ENCODE results near the gene CHTF8.

The CHTF8 gene

DNA sequence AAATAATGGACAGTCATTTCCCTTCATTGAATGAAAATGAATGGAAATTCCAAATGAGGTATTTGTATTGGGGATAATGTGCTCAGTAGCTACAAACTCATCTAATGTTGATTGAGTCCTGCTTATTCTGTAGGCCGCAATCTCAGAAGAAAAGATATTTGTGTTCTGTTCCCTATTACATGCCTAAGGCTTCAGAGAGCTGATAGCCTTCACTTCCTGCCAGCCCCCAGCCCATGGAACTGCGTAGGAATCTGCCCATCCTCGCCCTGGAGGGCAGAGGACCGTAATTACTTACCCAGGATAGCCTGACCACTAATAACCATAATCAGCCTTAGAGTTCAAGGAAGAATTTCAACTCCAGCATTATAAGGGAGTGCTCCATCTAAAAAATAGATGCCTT, 36.7 kb upstream of the CHTF8 start:
- no peak for DNase-seq (ENCODE audit: low read depth)
- H3K4me3 ChIP-seq (ENCODE audit: low read depth, low read length): no peak overlapping the region
- TF ChIP-seq, protein P1, sequence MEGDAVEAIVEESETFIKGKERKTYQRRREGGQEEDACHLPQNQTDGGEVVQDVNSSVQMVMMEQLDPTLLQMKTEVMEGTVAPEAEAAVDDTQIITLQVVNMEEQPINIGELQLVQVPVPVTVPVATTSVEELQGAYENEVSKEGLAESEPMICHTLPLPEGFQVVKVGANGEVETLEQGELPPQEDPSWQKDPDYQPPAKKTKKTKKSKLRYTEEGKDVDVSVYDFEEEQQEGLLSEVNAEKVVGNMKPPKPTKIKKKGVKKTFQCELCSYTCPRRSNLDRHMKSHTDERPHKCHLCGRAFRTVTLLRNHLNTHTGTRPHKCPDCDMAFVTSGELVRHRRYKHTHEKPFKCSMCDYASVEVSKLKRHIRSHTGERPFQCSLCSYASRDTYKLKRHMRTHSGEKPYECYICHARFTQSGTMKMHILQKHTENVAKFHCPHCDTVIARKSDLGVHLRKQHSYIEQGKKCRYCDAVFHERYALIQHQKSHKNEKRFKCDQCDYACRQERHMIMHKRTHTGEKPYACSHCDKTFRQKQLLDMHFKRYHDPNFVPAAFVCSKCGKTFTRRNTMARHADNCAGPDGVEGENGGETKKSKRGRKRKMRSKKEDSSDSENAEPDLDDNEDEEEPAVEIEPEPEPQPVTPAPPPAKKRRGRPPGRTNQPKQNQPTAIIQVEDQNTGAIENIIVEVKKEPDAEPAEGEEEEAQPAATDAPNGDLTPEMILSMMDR (IDR thresholded peaks at IDR 0.05; ENCODE audit: insufficient read depth, low read depth, low read length, missing control alignments): no peak

DNA sequence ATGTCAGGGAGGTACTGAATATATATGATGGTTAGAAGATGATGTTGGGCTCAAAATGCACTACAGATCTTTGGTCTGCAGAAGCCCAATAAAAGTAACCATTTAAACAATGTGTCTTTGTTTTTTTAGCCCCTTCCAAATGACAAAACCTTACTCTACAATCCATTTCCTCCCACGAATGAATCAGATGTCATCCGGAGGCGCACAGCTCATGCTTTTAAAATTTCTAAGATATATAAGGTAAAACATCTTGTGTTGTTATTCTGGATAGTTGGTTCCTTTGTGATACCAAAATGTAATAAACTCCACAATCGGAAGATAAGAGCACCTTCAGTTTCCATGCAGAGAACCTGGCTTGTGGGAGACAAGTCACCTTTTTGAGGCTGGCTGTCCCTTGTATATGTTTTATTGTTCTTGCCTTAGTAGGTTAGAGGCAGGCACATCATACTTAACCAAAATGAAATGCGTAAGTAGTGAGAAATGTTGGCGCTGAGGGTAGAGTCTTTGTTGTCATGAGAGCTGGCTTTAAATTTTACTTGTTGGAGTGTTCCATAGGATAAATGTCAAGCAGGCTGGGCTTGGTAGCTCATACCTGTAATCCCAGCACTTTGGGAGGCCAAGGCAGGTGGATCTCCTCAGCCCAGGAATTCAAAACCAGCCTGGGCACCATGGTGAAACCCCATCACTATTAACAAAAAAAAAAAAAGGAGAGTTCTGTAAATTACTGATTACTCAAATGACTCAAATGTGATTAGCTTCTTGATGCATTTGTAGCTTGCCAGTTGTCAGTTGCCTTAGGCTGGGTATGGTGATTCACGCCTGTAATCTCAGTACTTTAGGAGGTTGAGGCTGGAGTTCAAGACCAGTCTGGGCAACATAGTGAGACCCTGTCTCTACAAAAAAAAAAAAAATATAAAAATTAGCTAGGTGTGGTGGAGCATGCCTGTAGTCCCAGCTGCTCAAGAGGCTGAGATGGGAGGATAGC, 34.9 kb upstream of the CHTF8 start:
- TF ChIP-seq, protein P1 (IDR thresholded peaks at IDR 0.05; ENCODE audit: insufficient read depth, low read depth, low read length, missing control alignments): no peak
- no peak overlapping the region for H3K4me3 ChIP-seq (ENCODE audit: low read depth, low read length)
- DNase-seq (ENCODE audit: low read depth): no peak

DNA sequence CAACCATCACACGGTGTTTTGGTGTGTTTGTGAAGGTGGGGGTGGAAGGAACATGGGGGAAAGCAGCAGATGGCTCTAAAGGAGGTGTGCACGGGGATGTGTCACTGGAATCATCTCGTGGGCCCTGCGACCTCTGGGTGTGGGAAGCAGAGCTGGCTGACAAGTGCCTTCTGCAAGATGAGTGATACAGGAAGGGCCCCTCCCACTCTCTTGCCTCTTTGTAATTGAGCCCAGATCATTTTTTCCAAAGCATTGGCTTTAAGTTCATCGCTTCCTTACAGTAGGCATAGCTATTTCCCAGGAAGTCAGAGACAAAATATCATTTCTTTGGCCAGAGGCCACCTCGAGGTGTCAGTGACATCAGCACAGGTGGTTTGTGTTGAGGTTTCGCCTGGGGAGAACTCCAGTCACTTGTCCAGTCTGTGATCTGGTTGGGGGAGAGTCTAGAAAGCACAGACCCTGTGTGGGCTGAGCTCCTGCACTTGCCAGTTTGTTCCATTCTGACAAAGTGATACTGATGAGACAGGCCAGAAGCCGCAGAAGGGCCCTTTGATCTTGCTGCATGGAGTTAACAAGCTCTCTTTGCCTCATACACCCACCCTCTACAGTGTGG, 33.9 kb upstream of the CHTF8 start:
- DNase-seq (ENCODE audit: low read depth): peak; percentile 35
- TF ChIP-seq, protein P1 (IDR thresholded peaks at IDR 0.05; ENCODE audit: insufficient read depth, low read depth, low read length, missing control alignments): no peak
- no peak overlapping the region for H3K4me3 ChIP-seq (ENCODE audit: low read depth, low read length)

DNA sequence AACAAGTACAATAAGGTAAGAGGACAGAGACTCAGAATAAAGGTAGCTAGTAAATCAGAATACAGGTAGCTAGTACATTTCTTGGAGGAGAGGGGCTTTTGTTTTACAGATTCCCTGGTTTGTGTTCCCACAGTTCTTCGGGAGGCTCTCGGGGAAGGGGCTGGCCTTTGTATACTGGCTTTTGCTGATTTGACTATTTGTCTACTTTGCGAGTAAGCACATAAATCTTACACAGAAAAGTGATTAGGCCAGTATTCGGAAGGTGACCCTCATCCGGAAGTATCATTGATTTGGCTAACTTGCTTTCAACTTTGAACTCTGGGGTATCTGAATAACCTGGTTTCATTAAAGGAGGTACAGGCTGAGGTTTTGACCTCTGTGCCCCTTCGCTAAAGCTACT, 33.2 kb upstream of the CHTF8 start:
- no peak overlapping the region for H3K4me3 ChIP-seq (ENCODE audit: low read depth, low read length)
- no peak for DNase-seq (ENCODE audit: low read depth)
- TF ChIP-seq, protein P1 (IDR thresholded peaks at IDR 0.05; ENCODE audit: insufficient read depth, low read depth, low read length, missing control alignments): no peak

DNA sequence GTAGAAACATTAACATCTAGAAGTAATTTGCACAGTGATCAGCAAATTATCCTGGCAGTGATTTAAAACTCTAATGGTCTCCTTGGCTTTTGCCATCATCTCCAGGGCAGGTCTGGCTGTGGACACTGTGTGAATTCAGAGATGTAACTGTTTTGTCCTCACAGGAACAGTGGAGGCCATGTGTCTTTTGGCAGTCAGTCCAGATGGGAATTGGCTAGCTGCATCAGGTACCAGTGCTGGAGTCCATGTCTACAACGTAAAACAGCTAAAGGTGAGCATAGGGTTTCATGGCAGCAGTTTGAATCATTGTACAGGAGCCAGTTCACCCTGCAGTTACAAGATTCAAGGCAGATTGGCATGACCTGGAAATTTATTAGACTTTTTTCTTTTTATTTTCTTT, 27.8 kb upstream of the CHTF8 start:
- no peak overlapping the region for H3K4me3 ChIP-seq (ENCODE audit: low read depth, low read length)
- TF ChIP-seq, protein P1 (IDR thresholded peaks at IDR 0.05; ENCODE audit: insufficient read depth, low read depth, low read length, missing control alignments): no peak
- no peak for DNase-seq (ENCODE audit: low read depth)

DNA sequence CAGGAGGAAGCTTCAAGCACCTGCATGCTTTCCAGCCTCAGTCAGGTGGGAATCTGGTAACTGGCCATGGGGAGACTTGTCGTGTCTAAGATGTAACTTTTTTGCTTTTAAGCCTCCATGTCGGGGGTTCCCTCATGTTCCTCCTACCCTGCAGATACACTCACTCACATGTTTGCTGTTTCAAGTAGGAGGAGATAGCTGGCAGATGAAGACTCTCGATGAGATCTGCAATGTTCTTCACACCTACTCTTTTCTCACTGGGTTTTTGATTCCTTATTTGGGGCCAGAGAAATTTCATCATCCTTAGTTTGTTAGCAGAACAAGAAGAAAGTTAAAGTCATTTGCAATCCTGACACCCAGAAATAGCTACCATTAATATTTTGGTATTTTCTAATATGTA, 24.8 kb upstream of the CHTF8 start:
- no peak overlapping the region for H3K4me3 ChIP-seq (ENCODE audit: low read depth, low read length)
- TF ChIP-seq, protein P1 (IDR thresholded peaks at IDR 0.05; ENCODE audit: insufficient read depth, low read depth, low read length, missing control alignments): no peak
- no peak for DNase-seq (ENCODE audit: low read depth)
